Endothelial cell of umbilical vein (primary cell): ENCODE results near the gene EFS. TPM values are rescaled to one million over a fixed set of nuclear protein-coding genes. Genes with fewer than 3 reads are reported as not detected.
A peak's percentile ranks its signal among the peaks of the same experiment; 100 is the strongest.

Source experiments
- BruUV-seq: library from RNA; stranded (reverse); fragments of 400-500 nt; replicated peaks from 2 replicates; lab custom pipeline; 2021; lab: Mats Ljungman, UMichigan
- CTCF ChIA-PET: fragments of 300-600, 350-600 bp; sonication (Branson Sonifier 250); formaldehyde crosslinking; loops from one replicate; lab custom pipeline; 2021; ENCODE audit warnings: antibody characterized with exemption, inconsistent platforms; lab: Charles Lee
- POLR2A ChIA-PET: fragments of 300-600, 350-600 bp; sonication (Branson Sonifier 250); formaldehyde crosslinking; loops from one replicate; lab custom pipeline; 2021; ENCODE audit warnings: antibody characterized with exemption, inconsistent platforms; lab: Charles Lee
- DNase-seq: peaks from one replicate; pipeline ENCODE4 v3.0.0-alpha.2; 2011; ENCODE audit warnings: low read depth, low spot score
- FAIRE-seq: peaks from 2 replicates; lab custom pipeline; 2011; peaks lifted over from hg19 to GRCh38; lab: Jason Lieb, UNC
- H2AFZ ChIP-seq: 2 replicates; pipeline ENCODE4 v1.6.0; 2012; ENCODE audit warnings: low read depth, low read length, control low read depth, inconsistent platforms
- H3K27ac ChIP-seq: 2 replicates; pipeline ENCODE4 v1.5.1; 2011; ENCODE audit warnings: low read depth, mild to moderate bottlenecking, control low read depth, low read length, moderate library complexity; ENCODE audit not compliant: insufficient read depth
- H3K27me3 ChIP-seq, 2 experiments: 2 replicates each; pipeline versions ENCODE4 v1.6.0 to v1.6.1; 2011; ENCODE audit warnings: low read length in 2 of 2, mixed read lengths in 1 of 2; ENCODE audit not compliant: control insufficient read depth in 2 of 2, insufficient read depth in 2 of 2
- H3K36me3 ChIP-seq, 2 experiments: 2 replicates in 1 of 2; 3 replicates in 1 of 2; pipeline ENCODE4 v1.5.1; 2011; ENCODE audit warnings: low read length in 2 of 2, mild to moderate bottlenecking in 1 of 2, moderate library complexity in 1 of 2; ENCODE audit not compliant: control insufficient read depth in 2 of 2, insufficient read depth in 2 of 2; ENCODE audit errors: extremely low read depth in 1 of 2
- H3K4me1 ChIP-seq: 3 replicates; pipeline ENCODE4 v1.5.1; 2011; ENCODE audit warnings: mild to moderate bottlenecking, low read length; ENCODE audit not compliant: control insufficient read depth, insufficient read depth; ENCODE audit errors: extremely low read depth
- H3K4me2 ChIP-seq: 2 replicates; pipeline ENCODE4 v1.6.1; 2011; ENCODE audit warnings: low read length, control low read depth, mixed read lengths; ENCODE audit not compliant: insufficient read depth
- H3K4me3 ChIP-seq, 3 experiments: fragments of 200-600 bp in 1 of 3; sonication (generic), shearing (Covaris generic) in 1 of 3; replicated peaks in 1 of 3; 2 replicates each; pipeline ENCODE4 v1.5.1; 2011 to 2016; ENCODE audit warnings: control low read depth in 3 of 3, low read length in 3 of 3, mild to moderate bottlenecking in 2 of 3, inconsistent platforms in 1 of 3, low read depth in 1 of 3, moderate library complexity in 1 of 3; ENCODE audit not compliant: insufficient read depth in 1 of 3
- H3K79me2 ChIP-seq: 2 replicates; pipeline ENCODE4 v1.6.0; 2012; ENCODE audit warnings: low read length, inconsistent platforms; ENCODE audit not compliant: control insufficient read depth, insufficient read depth
- H3K9ac ChIP-seq: replicated peaks from 2 replicates; pipeline ENCODE3; 2011; ENCODE audit warnings: low read length, control low read depth; ENCODE audit not compliant: insufficient read depth; ENCODE audit errors: extremely low read depth
- H3K9me1 ChIP-seq: replicated peaks from 3 replicates; pipeline ENCODE4 v1.6.0; 2011; ENCODE audit warnings: mild to moderate bottlenecking, low read length; ENCODE audit not compliant: control insufficient read depth, insufficient read depth; ENCODE audit errors: extremely low read depth
- H3K9me3 ChIP-seq: replicated peaks from 2 replicates; pipeline ENCODE4 v1.5.1; 2012; ENCODE audit warnings: low read length, inconsistent platforms; ENCODE audit not compliant: control insufficient read depth, insufficient read depth
- H4K20me1 ChIP-seq: replicated peaks from 2 replicates; pipeline ENCODE3; 2011; ENCODE audit warnings: mild to moderate bottlenecking, low read length; ENCODE audit not compliant: control insufficient read depth, insufficient read depth; ENCODE audit errors: extremely low read depth
- CTCF ChIP-seq, 2 donors: IDR thresholded peaks; 1 replicate in 1 of 2; 2 replicates in 1 of 2; pipeline ENCODE4 v1.5.1; 2011; ENCODE audit warnings: low read length in 2 of 2, mild to moderate bottlenecking in 2 of 2, moderate library complexity in 2 of 2, control low read depth in 1 of 2, inconsistent platforms in 1 of 2, low read depth in 1 of 2; ENCODE audit not compliant: insufficient read depth in 1 of 2; ENCODE audit errors: extremely low read depth in 1 of 2
- MYC ChIP-seq: IDR thresholded peaks from one replicate; pipeline ENCODE4 v1.6.1; 2011; ENCODE audit warnings: mild to moderate bottlenecking, low read depth, low read length
- POLR2A ChIP-seq: IDR thresholded peaks from 2 replicates; pipeline ENCODE4 v1.6.1; 2012; ENCODE audit warnings: low read depth, mild to moderate bottlenecking, control low read depth, low read length
- dilution Hi-C: fragments of 300-500 bp; cut with MboI; formaldehyde crosslinking; loops from one replicate; pipeline ENCODE4 v1.15.0; 2019; ENCODE audit warnings: low sequenced_read_pairs; ENCODE audit not compliant: extremely low pct_ligation_motif_present
- intact Hi-C: fragments of 100-400 bp; cut with micrococcal nuclease; formaldehyde crosslinking; loops from one replicate; pipeline ENCODE4 v1.10.0; 2022
- polyA plus RNA-seq, 4 experiments: library from polyadenylated mRNA; depleted of rRNA in 3 of 4; stranded (reverse) in 3 of 4; unstranded in 1 of 4; fragments of >200 nt; gene quantifications; 2 replicates each; pipeline versions ENCODE4 v1.2.1 to v1.2.3, GENCODE V29; 2011 to 2012; ENCODE audit warnings: missing spikeins in 1 of 4
- total RNA-seq: library from RNA; stranded (reverse); gene quantifications from 2 replicates; pipeline ENCODE4 v1.2.3, GENCODE V29; 2021

The EFS gene
- total and polyA plus RNA-seq, 2 donors (not counting 3 experiments of a cell fraction or from before 2014, with no cell fraction given): 0.03 to 0.13 TPM

- POLR2A ChIA-PET: no interaction called here
- H3K9me1 ChIP-seq: no peaks in the 10 kb centered on the region
- H3K4me3 ChIP-seq: no peak overlapping the region
- FAIRE-seq: peak; percentile 87
- peaks cover 6 to 15% of the 10 kb centered on the region in 2 experiments for H3K36me3 ChIP-seq
- no peak overlapping the region for H2AFZ ChIP-seq
- CTCF ChIA-PET: interaction anchor here (1.0 to 5.0 kb wide), 5 partner anchors 10 to 53 kb away, joined by 4 to 48 read pairs (median 9); no protein-coding TSS in a partner anchor
- no peaks in the 10 kb centered on the region for H3K9me3 ChIP-seq
- no peak overlapping the region for H3K4me2 ChIP-seq
- H4K20me1 ChIP-seq: no peaks in the 10 kb centered on the region
- H3K9ac ChIP-seq: no peak overlapping the region
- dilution Hi-C loops (no loop called here), intact Hi-C loops (loop anchor here (1.0 to 2.0 kb wide), 4 partner anchors 52 to 234 kb away; no protein-coding TSS in a partner anchor)
- peak; percentile 19 for TF ChIP-seq POLR2A
- peak; percentile 74 to 81 for TF ChIP-seq CTCF (IDR thresholded peaks at IDR 0.05; ENCODE audit: extremely low read depth in 1 of 2, insufficient read depth in 1 of 2, low read depth in 1 of 2, low read length in 2 of 2)
- TF ChIP-seq MYC: no peak
- peaks cover 9% of the 10 kb centered on the region for H3K79me2 ChIP-seq
- no peaks in the 10 kb centered on the region for H3K27me3 ChIP-seq
- peak; percentile 70 for DNase-seq
- H3K27ac ChIP-seq: no peak overlapping the region
- peaks cover 4% of the 10 kb centered on the region for H3K4me1 ChIP-seq
- no TSS peak for BruUV-seq
These were observed 36.8 kb downstream of the EFS start for GRCh38 chr14:23327947-23328744.
